T-helper 1 cell treated with Interleukin-12 subunit alpha and Interleukin-12 subunit beta and Interleukin-4 antibody, amounts not matched to agents 30 μg/mL and 1 μg/mL, for 36 hours (primary cell): Measurements from ENCODE around the gene WDR27.
A peak's percentile ranks its signal among the peaks of the same experiment; 100 is the strongest.

ENCODE experiments used
- H3K27ac Mint-ChIP-seq: one replicate; pipeline ENCODE4 v1.8.0; 2021; ENCODE audit warnings: mild to moderate bottlenecking, mixed read lengths
- H3K27me3 Mint-ChIP-seq: one replicate; pipeline ENCODE4 v1.8.0; 2021; ENCODE audit warnings: low read depth, mixed read lengths
- H3K36me3 Mint-ChIP-seq: one replicate; pipeline ENCODE4 v1.8.0; 2021; ENCODE audit warnings: low read depth, mixed read lengths
- H3K4me1 Mint-ChIP-seq: one replicate; pipeline ENCODE4 v1.8.0; 2021; ENCODE audit warnings: low read depth, mixed read lengths
- H3K4me3 Mint-ChIP-seq: one replicate; pipeline ENCODE4 v1.8.0; 2021; ENCODE audit warnings: mild to moderate bottlenecking, moderate library complexity, mixed read lengths
- H3K9me3 Mint-ChIP-seq: one replicate; pipeline ENCODE4 v1.8.0; 2021; ENCODE audit warnings: mixed read lengths

The WDR27 gene

DNA sequence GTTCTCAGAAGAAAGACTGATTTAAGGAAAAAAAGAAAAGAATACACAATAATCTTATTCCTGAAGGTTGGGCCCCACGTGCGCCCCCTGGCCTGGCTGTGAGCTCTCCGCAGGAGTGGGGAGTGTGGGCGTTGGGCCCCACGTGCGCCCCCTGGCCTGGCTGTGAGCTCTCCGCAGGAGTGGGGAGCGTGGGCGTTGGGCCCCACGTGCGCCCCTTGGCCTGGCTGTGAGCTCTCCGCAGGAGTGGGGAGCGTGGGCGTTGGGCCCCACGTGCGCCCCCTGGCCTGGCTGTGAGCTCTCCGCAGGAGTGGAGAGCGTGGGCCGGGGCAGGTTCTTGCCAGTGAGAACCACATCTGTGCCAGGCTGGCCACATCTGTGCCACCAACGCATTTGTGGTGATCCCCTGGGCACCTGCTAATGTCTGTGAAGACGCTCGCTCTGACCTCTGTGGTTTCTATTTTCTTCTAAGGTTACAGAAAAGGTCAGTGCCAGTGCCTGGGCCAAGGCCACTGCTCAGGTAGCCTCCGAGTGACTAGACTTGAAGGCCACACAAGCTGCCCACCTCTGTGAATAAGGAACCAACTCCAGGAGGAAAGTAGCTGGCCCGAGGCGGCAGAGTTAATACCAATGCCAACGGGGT lies 41.0 kb downstream of the WDR27 start:
- Mint-ChIP-seq H3K9me3 (no peaks in the 10 kb centered on the region), H3K36me3 (peaks cover 1% of the 10 kb centered on the region), H3K4me1 (no peaks in the 10 kb centered on the region), H3K4me3 (no peak overlapping the region), H3K27ac (no peak overlapping the region), H3K27me3 (no peaks in the 10 kb centered on the region)

DNA sequence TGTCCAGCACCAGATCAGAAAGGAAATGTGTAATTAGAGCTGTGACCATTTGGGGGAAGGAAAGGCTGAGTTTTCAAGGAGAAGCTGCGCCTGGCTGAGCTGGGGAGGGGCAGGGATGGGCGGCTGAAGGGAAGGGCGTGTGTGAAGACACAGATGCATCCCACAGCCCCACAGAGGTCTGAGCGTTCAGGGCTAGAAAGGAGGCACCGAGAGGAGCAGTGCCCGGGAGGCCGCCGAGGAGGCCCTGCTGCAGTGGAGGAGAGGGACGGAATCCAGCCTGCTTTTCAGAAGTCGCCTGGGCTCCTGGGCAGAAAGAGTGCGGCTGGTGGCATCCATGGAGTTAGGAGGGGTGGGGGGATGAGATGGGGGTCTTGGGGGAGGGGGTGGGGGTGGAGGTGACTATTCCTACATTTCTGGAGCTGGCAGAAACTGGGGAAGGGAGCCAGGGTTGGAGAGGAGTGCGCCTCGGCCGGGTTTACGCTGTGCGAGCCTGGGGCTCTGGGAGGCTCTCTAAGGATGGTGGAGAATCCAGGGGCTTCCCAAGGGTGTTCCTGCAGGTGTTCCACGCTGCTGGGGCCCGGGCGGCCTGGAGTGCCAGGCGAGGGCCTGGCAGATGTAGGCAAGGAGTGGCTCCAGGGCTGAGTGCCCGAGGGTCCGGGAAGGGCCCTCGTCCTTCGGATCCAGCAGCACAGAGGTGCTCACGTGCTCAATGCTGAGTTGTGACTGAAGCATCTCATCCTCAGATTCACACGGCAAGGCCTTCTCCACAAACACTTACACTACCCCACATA lies 41.8 kb downstream of the WDR27 start:
- Mint-ChIP-seq H3K27ac (no peak overlapping the region), H3K9me3 (no peaks in the 10 kb centered on the region), H3K4me1 (peaks cover 3% of the 10 kb centered on the region), H3K4me3 (no peak overlapping the region), H3K36me3 (peaks cover 1% of the 10 kb centered on the region), H3K27me3 (no peaks in the 10 kb centered on the region)

DNA sequence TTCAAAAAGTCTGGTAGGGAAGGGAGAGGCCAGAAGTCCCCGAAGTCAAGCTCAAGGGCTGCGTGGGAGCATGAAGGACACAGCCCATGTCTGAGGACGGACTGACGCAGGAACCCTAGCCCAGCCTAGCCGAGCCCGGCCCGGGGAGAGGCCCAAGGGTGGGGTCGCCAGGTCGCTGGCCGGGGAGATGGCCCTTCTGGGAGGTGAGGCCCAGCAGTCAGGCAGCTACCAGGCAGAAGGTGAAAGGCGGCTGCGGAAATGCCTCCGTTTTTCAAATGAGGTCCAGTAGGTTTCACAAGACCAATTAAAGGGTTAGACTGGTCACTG lies 44.6 kb downstream of the WDR27 start:
- no peak overlapping the region for H3K27ac Mint-ChIP-seq
- no peaks in the 10 kb centered on the region for H3K27me3 Mint-ChIP-seq
- no peaks in the 10 kb centered on the region for H3K36me3 Mint-ChIP-seq
- no peak overlapping the region for H3K4me3 Mint-ChIP-seq
- peaks cover 12% of the 10 kb centered on the region for H3K4me1 Mint-ChIP-seq
- H3K9me3 Mint-ChIP-seq = no peaks in the 10 kb centered on the region

DNA sequence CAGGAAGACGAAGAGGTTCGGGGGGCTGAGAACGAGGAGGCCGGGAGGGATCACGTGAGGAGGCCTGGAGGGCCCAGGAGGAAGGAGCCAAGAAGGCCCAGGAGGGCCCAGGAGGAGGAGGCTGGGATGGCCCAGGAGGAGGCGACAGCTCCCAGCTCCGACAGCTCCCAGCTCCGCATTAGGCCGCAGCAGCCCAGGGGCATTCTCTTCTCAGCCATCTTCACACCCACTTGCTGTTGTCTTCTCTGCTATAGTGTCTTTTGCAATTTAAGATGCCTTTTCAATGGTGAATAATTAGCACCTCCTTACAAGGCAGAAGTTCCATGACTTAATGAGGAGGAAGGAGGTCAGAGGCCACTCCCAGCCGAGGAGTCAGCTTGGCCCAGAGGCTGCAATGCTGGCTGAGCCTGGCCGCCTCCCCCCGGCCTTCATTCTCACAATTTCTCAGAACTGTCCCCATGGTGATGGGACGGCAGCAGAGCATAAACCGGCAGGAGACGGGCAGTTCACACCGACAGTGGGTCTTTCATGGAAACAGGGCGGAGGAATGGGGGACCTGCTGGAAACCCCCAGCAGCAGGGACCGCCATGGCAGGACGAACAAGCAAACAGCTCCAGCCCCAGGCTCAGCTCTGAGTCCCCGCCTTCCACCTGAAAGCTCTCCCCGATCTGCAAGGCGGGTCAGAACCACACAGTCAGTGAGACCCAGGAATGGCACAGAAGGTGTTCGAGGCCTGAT lies 45.1 kb downstream of the WDR27 start:
- no peaks in the 10 kb centered on the region for H3K27me3 Mint-ChIP-seq
- H3K4me3 Mint-ChIP-seq = no peak overlapping the region
- peaks cover 12% of the 10 kb centered on the region for H3K4me1 Mint-ChIP-seq
- H3K27ac Mint-ChIP-seq = no peak overlapping the region
- H3K36me3 Mint-ChIP-seq = no peaks in the 10 kb centered on the region
- no peaks in the 10 kb centered on the region for H3K9me3 Mint-ChIP-seq

DNA sequence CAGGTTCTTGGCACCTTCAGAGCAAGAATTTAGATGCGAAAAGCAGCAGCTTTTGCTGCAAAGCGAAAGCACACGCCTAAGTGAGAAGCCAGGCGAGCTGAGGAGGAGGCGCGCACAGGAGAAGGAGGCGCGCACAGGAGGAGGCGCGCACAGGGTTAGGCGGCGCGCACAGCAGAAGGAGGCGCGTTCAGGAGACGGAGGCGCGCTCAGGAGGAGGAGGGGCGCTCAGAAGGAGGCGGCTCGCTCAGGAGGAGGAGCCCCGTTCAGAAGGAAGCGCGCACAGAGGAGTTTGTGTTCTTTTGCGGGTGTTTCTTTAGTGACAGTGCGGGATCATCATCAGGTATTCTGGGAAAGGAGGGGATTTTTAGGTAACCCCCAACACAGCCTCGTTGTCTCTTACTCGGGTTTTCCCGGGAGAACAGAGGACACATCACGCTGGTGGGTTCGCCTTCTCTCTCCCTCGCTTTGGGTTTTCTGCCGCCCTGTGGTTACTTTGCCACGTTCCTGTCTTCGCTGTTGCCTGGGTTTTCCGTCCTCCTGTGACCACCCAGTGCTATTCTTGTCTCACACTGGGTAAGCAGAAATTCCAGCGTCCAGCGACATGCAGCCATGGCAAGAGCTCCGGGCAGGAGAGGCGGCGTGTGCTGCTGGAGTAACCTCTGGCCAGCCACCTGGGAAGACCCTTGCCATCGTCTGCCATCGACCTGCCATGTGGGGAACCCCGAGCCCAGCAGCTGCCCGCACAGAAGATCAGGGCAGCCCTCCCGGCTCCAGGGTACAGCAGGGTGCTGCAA lies 47.0 kb downstream of the WDR27 start:
- Mint-ChIP-seq H3K4me3 (peak overlapping the region; percentile 91), H3K27ac (peak overlapping the region; percentile 69), H3K4me1 (peaks cover 12% of the 10 kb centered on the region), H3K9me3 (no peaks in the 10 kb centered on the region), H3K36me3 (no peaks in the 10 kb centered on the region), H3K27me3 (no peaks in the 10 kb centered on the region)

DNA sequence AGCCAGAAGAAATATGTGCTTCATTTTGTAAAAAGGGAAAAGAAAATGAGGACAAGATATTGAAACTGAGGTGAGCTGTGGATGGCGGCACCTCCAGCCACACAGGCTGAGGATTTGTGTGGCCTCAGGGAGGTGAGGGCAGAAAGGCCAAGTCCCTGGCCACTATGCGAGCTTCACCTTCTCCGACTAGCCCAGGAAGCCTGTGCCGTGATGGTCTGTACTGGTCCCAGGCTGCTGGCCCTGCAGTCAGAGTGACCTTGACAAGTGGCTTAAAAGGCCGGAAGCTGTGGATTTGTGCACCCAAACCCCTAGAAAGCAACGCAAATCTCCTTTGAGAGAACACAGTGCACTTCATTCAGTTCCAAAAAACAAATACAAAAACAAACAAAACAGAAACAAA lies 48.1 kb downstream of the WDR27 start:
- Mint-ChIP-seq H3K36me3 (no peaks in the 10 kb centered on the region), H3K27ac (no peak overlapping the region), H3K4me3 (no peak overlapping the region), H3K27me3 (no peaks in the 10 kb centered on the region), H3K9me3 (no peaks in the 10 kb centered on the region), H3K4me1 (peaks cover 12% of the 10 kb centered on the region)

DNA sequence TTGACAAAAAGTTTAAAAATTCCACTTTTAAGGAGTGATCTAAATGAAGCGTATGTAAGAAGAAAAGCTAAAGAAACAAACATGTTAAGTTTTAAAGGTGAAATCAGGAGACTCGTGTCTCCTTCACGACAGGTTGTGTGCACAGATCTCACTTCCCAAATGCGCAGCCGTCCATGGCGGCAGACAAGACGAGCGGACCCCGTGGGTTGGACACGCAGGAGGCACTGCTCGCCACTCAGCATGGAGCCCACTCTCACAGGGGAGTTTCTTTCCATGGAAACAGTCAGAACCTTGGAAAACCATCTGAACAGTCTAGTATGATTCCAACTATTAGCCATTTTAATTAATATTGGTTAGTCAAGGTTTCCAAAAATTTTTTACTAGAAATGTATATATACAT lies 48.9 kb downstream of the WDR27 start:
- H3K36me3 Mint-ChIP-seq = no peaks in the 10 kb centered on the region
- H3K27me3 Mint-ChIP-seq = no peaks in the 10 kb centered on the region
- peaks cover 12% of the 10 kb centered on the region for H3K4me1 Mint-ChIP-seq
- H3K9me3 Mint-ChIP-seq = no peaks in the 10 kb centered on the region
- no peak overlapping the region for H3K4me3 Mint-ChIP-seq
- no peak overlapping the region for H3K27ac Mint-ChIP-seq

DNA sequence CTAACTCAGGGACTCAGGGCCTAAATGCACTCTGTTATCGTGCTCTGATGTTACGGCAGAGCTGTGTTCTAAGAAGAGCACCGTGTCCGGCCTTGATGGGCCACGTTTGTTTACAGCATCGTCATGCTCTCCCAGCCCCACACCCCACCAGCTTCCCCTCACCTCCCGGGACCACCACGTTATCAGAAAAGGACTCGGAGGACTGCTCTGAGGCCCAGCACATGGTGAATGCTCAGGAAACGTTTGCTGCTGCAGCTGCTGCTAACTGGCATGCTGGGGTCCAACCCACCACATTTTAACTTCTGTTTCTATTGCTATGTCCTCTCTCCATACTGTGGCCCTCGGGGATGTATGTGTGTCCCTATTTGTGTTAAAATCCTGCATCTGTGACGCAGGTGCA lies 50.3 kb downstream of the WDR27 start:
- no peaks in the 10 kb centered on the region for H3K27me3 Mint-ChIP-seq
- H3K36me3 Mint-ChIP-seq = no peaks in the 10 kb centered on the region
- no peak overlapping the region for H3K4me3 Mint-ChIP-seq
- no peaks in the 10 kb centered on the region for H3K9me3 Mint-ChIP-seq
- peaks cover 12% of the 10 kb centered on the region for H3K4me1 Mint-ChIP-seq
- H3K27ac Mint-ChIP-seq = no peak overlapping the region

DNA sequence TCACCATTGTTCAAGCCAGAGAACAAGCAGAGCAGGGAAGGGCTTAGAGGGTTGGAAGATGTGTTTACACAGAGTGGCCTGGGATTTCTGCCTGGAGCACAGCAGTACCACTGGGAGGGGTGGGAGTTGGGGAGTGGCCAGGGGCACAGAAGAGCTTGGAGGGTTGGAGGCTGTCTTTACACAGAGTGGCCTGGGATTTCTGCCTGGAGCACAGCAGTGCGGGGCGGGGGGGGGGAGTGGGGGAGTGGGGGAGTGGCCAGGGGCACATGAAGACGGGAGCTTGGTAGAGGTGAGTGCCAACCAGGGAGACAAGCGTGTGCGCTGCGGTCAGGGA lies 50.9 kb downstream of the WDR27 start:
- Mint-ChIP-seq H3K4me3 (no peak overlapping the region), H3K27ac (no peak overlapping the region), H3K4me1 (peaks cover 12% of the 10 kb centered on the region), H3K27me3 (no peaks in the 10 kb centered on the region), H3K9me3 (no peaks in the 10 kb centered on the region), H3K36me3 (no peaks in the 10 kb centered on the region)

DNA sequence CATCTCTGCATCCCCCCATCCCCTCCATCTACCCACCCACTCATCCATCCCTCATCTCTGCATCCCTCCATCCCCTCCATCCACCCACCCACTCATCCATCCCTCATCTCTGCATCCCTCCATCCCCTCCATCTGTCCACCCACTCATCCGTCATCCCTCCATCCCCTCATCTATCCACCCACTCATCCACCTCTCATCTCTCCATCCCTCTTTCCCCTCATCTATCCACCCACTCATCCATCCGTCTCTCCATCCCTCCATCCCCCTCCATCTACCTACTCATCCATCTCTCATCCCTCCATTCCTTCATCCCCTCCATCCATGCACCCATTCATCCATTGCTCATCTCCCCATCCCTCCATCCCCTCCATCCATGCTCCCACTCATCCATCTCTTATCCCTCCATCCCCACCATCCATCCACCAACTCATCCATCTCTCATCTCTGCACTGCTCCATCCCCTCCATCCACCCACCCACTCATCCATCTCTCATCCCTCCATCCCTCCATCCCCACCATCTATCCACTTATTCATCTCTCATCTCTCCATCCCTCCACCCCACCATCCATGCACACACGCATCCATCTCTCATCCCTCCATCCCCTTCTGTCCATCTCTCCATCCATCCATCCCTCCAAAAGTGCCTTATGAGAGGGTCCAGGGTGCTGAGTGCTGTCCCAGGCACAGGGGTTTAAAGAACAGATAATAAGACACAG lies 51.4 kb downstream of the WDR27 start:
- no peak overlapping the region for H3K27ac Mint-ChIP-seq
- no peaks in the 10 kb centered on the region for H3K36me3 Mint-ChIP-seq
- H3K4me1 Mint-ChIP-seq = peaks cover 11% of the 10 kb centered on the region
- H3K27me3 Mint-ChIP-seq = no peaks in the 10 kb centered on the region
- no peaks in the 10 kb centered on the region for H3K9me3 Mint-ChIP-seq
- H3K4me3 Mint-ChIP-seq = no peak overlapping the region

DNA sequence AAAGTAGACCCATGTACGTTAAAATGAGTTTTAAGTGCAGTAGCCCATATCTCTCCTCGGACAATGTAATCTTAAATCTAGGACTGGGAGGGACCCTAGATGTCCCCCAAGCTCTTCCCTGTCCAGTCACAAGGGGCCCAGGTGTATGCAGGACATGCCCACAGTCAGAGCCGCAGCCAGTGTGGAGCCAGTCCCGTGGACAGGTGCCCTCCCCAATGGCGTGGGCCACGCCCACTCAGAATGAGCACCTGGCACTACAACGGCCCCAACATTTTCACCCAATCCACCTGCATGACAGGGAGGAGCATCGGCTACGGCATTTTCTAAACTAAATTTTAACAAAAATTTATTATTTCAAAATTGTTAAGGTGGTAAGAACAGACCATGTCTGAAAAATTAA lies 53.2 kb downstream of the WDR27 start:
- H3K36me3 Mint-ChIP-seq = no peaks in the 10 kb centered on the region
- no peaks in the 10 kb centered on the region for H3K9me3 Mint-ChIP-seq
- no peaks in the 10 kb centered on the region for H3K4me1 Mint-ChIP-seq
- no peak overlapping the region for H3K27ac Mint-ChIP-seq
- no peak overlapping the region for H3K4me3 Mint-ChIP-seq
- H3K27me3 Mint-ChIP-seq = no peaks in the 10 kb centered on the region

DNA sequence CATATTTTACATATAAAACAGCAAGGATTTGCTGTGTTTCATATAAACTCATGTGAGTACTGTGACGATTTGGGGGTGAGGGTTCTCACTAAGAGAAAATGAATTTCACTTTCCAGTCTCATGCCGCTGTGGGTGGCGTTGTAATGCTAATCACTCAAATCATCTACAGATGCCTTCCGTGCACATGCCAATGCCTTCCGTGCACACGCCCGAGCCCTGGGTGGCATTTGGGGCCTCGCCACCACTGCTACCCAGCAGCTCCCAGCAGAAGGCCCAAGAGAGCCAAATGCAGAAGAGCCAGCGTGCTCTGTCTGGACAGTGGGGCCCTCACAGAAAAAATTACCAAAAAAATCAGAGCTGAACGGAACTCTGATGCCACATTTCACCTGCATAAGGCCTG lies 53.7 kb downstream of the WDR27 start:
- no peaks in the 10 kb centered on the region for H3K27me3 Mint-ChIP-seq
- H3K36me3 Mint-ChIP-seq = no peaks in the 10 kb centered on the region
- H3K4me1 Mint-ChIP-seq = no peaks in the 10 kb centered on the region
- no peaks in the 10 kb centered on the region for H3K9me3 Mint-ChIP-seq
- no peak overlapping the region for H3K4me3 Mint-ChIP-seq
- H3K27ac Mint-ChIP-seq = no peak overlapping the region

DNA sequence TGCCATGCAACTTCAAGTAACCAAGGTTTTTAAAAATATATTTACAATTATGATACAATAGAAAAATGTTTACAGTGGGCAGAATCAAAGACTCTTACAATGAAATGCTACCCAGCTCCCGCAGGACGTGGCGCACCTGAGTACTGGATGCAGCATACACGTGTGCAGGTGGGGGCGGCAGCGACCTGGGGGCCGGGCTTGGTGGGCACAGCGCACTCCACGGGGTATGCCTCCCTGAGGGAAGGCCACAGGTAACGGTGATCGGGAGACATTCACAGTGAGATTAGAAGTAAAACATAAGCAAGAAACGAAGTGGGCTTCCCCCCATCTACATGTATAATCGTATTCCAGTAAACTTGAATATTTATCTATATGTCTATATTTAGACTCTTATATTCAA lies 54.2 kb downstream of the WDR27 start:
- no peaks in the 10 kb centered on the region for H3K27me3 Mint-ChIP-seq
- H3K36me3 Mint-ChIP-seq = no peaks in the 10 kb centered on the region
- H3K4me1 Mint-ChIP-seq = no peaks in the 10 kb centered on the region
- H3K4me3 Mint-ChIP-seq = no peak overlapping the region
- H3K27ac Mint-ChIP-seq = no peak overlapping the region
- H3K9me3 Mint-ChIP-seq = no peaks in the 10 kb centered on the region

DNA sequence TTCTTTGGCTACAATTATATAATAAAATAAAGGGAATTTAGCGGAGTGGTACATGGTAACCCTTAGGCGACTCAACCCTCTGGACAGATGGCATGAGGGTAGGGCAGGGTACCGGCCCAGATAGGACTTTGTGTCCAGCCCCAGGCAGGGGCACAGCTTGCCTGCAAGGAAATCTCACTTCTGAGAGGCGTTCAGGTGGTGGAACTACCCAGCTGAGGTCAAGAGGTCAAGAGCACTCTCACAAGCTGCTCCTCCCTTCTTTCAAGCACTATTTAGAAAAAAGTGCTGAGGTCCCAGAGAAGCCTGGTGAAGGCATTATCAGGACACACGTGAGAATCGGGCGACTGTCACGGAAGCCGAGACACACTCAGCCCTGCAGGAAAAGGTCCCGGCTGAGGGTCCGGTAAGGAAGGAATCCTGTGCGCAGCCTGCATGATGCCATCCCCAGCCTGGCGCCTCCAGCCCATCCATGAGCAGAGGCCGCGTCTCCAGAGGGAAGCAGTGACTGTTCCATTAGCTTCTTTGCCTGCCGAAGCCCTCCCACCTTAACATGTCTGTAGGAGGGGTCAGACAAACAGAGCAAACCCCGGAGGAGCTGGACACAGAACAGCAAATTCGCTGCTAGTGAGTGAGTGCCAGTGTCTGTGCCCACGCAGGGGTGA lies 54.8 kb downstream of the WDR27 start:
- Mint-ChIP-seq H3K4me3 (no peak overlapping the region), H3K27me3 (no peaks in the 10 kb centered on the region), H3K36me3 (no peaks in the 10 kb centered on the region), H3K27ac (no peak overlapping the region), H3K4me1 (no peaks in the 10 kb centered on the region), H3K9me3 (no peaks in the 10 kb centered on the region)
